Astrocyte of the spinal cord (primary cell): ENCODE data around the gene RNFT2.

Source experiments
- DNase-seq: peaks from one replicate; pipeline ENCODE4 v3.0.0; 2011; ENCODE audit warnings: low read depth, low spot score
- H3K4me3 ChIP-seq: 2 replicates; pipeline ENCODE4 v1.5.1; 2011; ENCODE audit warnings: low read depth, mild to moderate bottlenecking, low read length, moderate library complexity
- CTCF ChIP-seq: IDR thresholded peaks from 2 replicates; pipeline ENCODE4 v1.5.1; 2012; ENCODE audit warnings: low read depth, mild to moderate bottlenecking, low read length, inconsistent platforms
- in situ Hi-C: cut with HindIII; loops from 2 replicates; pipeline ENCODE4 v1.10.0; 2017; ENCODE audit warnings: low sequenced_read_pairs

Gene RNFT2

DNA sequence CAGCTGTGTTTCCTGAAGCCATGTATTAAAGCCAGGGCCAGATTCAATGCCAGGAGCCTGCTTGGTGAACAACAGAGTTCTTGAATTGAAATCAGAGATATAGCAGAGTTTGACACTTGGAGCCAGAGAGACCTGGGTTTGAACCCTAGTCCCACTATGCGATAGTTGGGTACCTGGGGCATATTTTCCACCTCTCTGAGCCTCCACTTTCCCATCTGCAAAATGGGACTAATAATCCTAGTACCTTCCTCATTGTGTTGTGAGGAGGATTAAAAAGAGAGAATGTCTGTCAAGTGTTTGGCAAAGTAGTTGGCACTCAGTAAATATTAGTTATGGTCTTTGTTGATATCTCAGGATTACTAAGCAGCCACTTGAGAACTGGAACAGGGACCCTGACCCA is 149.1 kb downstream of the RNFT2 start:
- no peak for DNase-seq
- no peak overlapping the region for H3K4me3 ChIP-seq
- in situ Hi-C loops: no loop called here
- no peak for TF ChIP-seq CTCF

GRCh38 chr12:116887897-116888296 is 149.8 kb downstream of the RNFT2 start:
- no peak overlapping the region for H3K4me3 ChIP-seq
- in situ Hi-C loops: no loop called here
- DNase-seq: no peak
- no peak for TF ChIP-seq CTCF

DNA sequence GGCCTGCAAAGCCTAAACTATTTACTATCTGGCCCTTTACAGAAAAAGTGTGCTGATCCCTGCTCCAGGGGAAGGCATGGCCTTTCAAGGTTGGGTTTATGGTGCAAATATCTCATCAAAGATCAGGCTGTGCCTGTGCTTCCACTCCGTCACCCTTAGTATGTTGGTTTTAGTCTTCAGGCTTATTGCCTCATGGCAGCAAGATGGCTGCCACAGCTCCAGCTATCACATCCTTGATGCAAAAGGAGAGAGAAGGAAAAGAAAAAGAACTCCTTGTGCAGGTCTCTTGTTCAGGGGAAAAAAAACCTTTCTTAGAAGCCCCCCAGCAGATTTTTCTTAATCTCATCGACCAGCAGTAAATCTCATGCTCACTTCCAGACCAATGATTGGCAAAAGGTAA is 152.2 kb downstream of the RNFT2 start:
- no peak for DNase-seq

DNA sequence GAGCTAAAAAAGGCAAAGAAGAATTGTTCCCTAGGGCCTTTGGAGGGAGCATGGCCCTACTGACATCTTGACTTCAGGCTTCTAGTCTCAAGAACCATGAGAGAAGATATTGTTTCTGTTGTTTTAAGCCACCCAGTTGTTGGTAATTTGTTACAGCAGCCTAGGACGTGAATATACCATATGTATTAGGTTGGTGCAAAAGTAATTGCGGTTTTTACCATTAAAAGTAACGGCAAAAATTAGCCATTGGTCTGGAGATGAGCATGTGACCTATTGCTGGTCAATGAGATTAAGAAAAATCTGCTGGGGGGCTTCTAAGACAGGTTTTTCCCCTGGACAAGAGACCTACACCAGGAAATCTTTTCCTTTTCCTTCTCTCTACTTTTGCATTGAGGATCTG is 152.9 kb downstream of the RNFT2 start:
- H3K4me3 ChIP-seq: no peak overlapping the region
- in situ Hi-C loops: no loop called here
- no peak for TF ChIP-seq CTCF
- DNase-seq: no peak

More for the DNA sequence above, 152.2 kb downstream of the RNFT2 start:
- in situ Hi-C loops: no loop called here
- H3K4me3 ChIP-seq: no peak overlapping the region
- no peak for TF ChIP-seq CTCF

DNA sequence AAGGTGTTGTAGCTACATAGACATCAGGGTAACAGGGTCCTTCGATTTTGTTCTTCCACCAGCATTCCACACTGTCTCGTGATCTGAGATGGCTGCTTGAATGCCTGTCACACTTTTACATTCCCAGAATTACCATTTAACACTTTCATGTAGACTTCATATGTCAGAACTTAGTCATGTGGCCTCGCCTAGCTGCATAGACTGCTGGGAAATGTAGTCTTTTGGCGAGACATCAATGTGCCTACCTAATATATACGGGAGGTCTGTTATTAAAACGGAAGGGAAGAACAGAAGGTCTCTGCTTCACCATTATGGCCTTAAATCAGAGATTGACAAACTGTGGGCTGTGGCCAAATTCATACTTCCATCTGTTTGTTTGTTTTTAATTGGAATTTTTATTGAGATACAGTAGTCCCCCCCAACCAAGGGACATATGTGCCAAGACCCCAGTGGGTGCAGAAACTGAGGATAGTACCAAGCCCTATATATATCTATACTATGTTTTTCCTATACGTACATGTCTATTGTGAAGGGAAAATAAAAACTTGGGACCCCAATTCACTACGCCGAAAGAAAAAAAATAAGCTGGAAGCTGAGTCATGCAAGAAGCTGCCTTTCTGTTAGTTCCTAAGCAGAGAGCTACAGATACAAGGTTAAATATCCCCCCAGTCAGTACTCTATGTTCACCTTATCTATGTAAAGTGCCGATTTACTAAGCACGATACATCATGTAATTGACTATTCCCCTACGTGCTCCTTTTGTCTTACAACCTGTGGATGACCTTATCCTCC is 154.4 kb downstream of the RNFT2 start:
- no peak for DNase-seq
- no peak for TF ChIP-seq CTCF
- in situ Hi-C loops: no loop called here
- no peak overlapping the region for H3K4me3 ChIP-seq

DNA sequence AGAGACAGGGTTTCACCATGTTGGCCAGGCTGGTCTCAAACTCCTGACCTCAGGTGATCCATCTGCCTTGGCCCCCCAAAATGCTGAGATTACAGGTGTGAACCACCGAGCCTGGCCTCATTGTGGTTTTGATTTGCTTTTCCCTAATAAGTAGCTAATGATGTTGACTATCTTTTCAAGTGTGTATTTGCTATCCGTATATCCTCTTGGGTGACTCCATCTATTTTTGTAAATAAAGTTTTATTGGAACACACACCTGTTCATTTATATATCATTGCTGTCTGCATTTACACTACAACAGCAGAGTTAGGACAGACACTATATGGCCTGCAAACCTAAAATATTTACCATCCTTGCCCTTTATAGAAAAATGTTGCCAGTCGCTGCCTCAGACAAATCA is 156.8 kb downstream of the RNFT2 start:
- in situ Hi-C loops: no loop called here

More for the DNA sequence above, 156.8 kb downstream of the RNFT2 start:
- no peak overlapping the region for H3K4me3 ChIP-seq
- no peak for DNase-seq
- no peak for TF ChIP-seq CTCF
